GM12891 (cell line): ENCODE measurements around the gene DDX56.
A peak's percentile ranks its signal among the peaks of the same experiment; 100 is the strongest.
"Not testable (repeated sequence)": the region's sequence is repeated elsewhere in the genome, so short reads cannot be mapped to it uniquely, and the experiment has no call there.

Experiments used
- DNase-seq: peaks from one replicate; pipeline ENCODE4 v3.0.0; 2011; ENCODE audit warnings: low spot score; ENCODE audit not compliant: insufficient read length
- FAIRE-seq: peaks from 2 replicates; lab custom pipeline; 2011; peaks lifted over from hg19 to GRCh38; lab: Jason Lieb, UNC
- PAX5 ChIP-seq: IDR thresholded peaks from 2 replicates; pipeline ENCODE4 v1.6.1; 2011; ENCODE audit warnings: low read length, moderate library complexity, mild to moderate bottlenecking; ENCODE audit not compliant: insufficient read depth, severe bottlenecking
- POLR2A ChIP-seq: IDR thresholded peaks from 2 replicates; pipeline ENCODE4 v1.6.1; 2011; ENCODE audit warnings: low read depth, low read length, control low read depth
- POLR2AphosphoS5 ChIP-seq: IDR thresholded peaks from 2 replicates; pipeline ENCODE4 v1.6.1; 2011; ENCODE audit warnings: low read depth, low read length, control low read depth
- POU2F2 ChIP-seq: IDR thresholded peaks from 2 replicates; pipeline ENCODE4 v1.6.1; 2011; ENCODE audit warnings: low read depth, mild to moderate bottlenecking, control low read depth, low read length, moderate library complexity
- SPI1 ChIP-seq: IDR thresholded peaks from 2 replicates; pipeline ENCODE4 v1.6.1; 2011; ENCODE audit warnings: low read depth, low read length, control low read depth
- TAF1 ChIP-seq: IDR thresholded peaks from 2 replicates; pipeline ENCODE4 v1.6.1; 2011; ENCODE audit warnings: low read depth, low read length, control low read depth

DDX56 gene

GRCh38 chr7:44564606-44565005 is 9.1 kb downstream of the DDX56 start:
- TF ChIP-seq POLR2AphosphoS5: no peak; the same call in none of the 2 replicates
- TF ChIP-seq TAF1: no peak
- peak; percentile 41 for TF ChIP-seq POLR2A
- TF ChIP-seq PAX5: no peak
- no peak for TF ChIP-seq POU2F2
- TF ChIP-seq SPI1: no peak
- DNase-seq (no peak), FAIRE-seq (no peak)

GRCh38 chr7:44563171-44563679 is 10.5 kb downstream of the DDX56 start:
- no peak for TF ChIP-seq POU2F2
- TF ChIP-seq POLR2AphosphoS5: peak; percentile 84
- peak; percentile 69; the same call in 1 of the 2 replicates for TF ChIP-seq POLR2A
- peak; percentile 40 for FAIRE-seq
- no peak for DNase-seq

GRCh38 chr7:44562622-44562962 is 11.1 kb downstream of the DDX56 start:
- not testable (repeated sequence) for DNase-seq, FAIRE-seq

- no peak for TF ChIP-seq POLR2AphosphoS5
- TF ChIP-seq POU2F2: no peak
- TF ChIP-seq TAF1: no peak
- TF ChIP-seq SPI1: no peak
- TF ChIP-seq PAX5: no peak
- no peak; the same call in 1 of the 2 replicates for TF ChIP-seq POLR2A
Observed at GRCh38 chr7:44561962-44562621, 11.6 kb downstream of the DDX56 start.

GRCh38 chr7:44561481-44561880 is 12.2 kb downstream of the DDX56 start:
- DNase-seq (no peak), FAIRE-seq (no peak)
- TF ChIP-seq POLR2AphosphoS5: 0 out of 2 replicates have a peak, but pooled peaks have one; percentile 23
- no peak for TF ChIP-seq SPI1
- TF ChIP-seq POLR2A: no peak

More at GRCh38 chr7:44561962-44562621, 11.6 kb downstream of the DDX56 start:
- FAIRE-seq (no peak), DNase-seq (no peak)

GRCh38 chr7:44559485-44559884 is 14.2 kb downstream of the DDX56 start:
- no peak for TF ChIP-seq PAX5
- TF ChIP-seq POLR2AphosphoS5: no peak
- TF ChIP-seq POLR2A: no peak
- FAIRE-seq (no peak), DNase-seq (no peak)

- FAIRE-seq (no peak), DNase-seq (no peak)
- TF ChIP-seq PAX5: no peak
Observed at GRCh38 chr7:44557485-44557884, 16.2 kb downstream of the DDX56 start.

GRCh38 chr7:44555350-44555749 is 18.4 kb downstream of the DDX56 start:
- DNase-seq: no peak
- no peak for TF ChIP-seq POLR2AphosphoS5
- no peak for TF ChIP-seq SPI1
- no peak for TF ChIP-seq POU2F2
- no peak for TF ChIP-seq TAF1
- TF ChIP-seq PAX5: no peak
- no peak for TF ChIP-seq POLR2A
- no peak for FAIRE-seq

- FAIRE-seq, DNase-seq: not testable (repeated sequence)
Observed at GRCh38 chr7:44552473-44553005, 21.2 kb downstream of the DDX56 start.

GRCh38 chr7:44549457-44549856 is 24.3 kb downstream of the DDX56 start:
- no peak for FAIRE-seq

GRCh38 chr7:44548893-44549292 is 24.8 kb downstream of the DDX56 start:
- TF ChIP-seq POU2F2: no peak
- TF ChIP-seq SPI1: no peak
- no peak for TF ChIP-seq POLR2A
- no peak for TF ChIP-seq TAF1
- TF ChIP-seq POLR2AphosphoS5: no peak
- TF ChIP-seq PAX5: no peak
- FAIRE-seq (no peak), DNase-seq (no peak)

More at GRCh38 chr7:44549457-44549856, 24.3 kb downstream of the DDX56 start:
- no peak for DNase-seq
- TF ChIP-seq TAF1: no peak
- no peak for TF ChIP-seq PAX5
- TF ChIP-seq POU2F2: no peak
- TF ChIP-seq POLR2AphosphoS5: no peak
- TF ChIP-seq POLR2A: no peak
- TF ChIP-seq SPI1: no peak
